ENCODE results near the gene POLR3K.

- TF ChIP-seq CTCF (IDR thresholded peaks at IDR 0.05; ENCODE audit: insufficient read depth, low read length) (no peak), POLR2AphosphoS5 (IDR thresholded peaks at IDR 0.05; ENCODE audit: low read depth) (no peak)
Measured at GRCh38 chr16:63998-64913, 10.8 kb upstream of the POLR3K start.

Measured in HL-60 (cell line).